ENCODE data around the gene INHBB. TPM values are rescaled to one million over a fixed set of nuclear protein-coding genes. Genes with fewer than 3 reads are reported as not detected.

INHBB gene
- polyA plus RNA-seq, 3 donors, result 0.08 TPM; not detected in 2

GRCh38 chr2:120316528-120317179 lies 29.3 kb upstream of the INHBB start:
- no peaks in the 10 kb centered on the region for H3K79me2 ChIP-seq (ENCODE audit: insufficient read depth, low read length)
- no peak overlapping the region for H3K27ac ChIP-seq (ENCODE audit: low read depth in 1 of 2, low read length in 2 of 2)
- peaks cover 6 to 9% of the 10 kb centered on the region in 2 donors for H3K4me1 ChIP-seq (ENCODE audit: control insufficient read depth in 1 of 2, insufficient read depth in 2 of 2, low read length in 2 of 2)
- H3K4me3 Mint-ChIP-seq, result no peak overlapping the region
- no peak for TF ChIP-seq CTCF (IDR thresholded peaks at IDR 0.05)
- peaks cover 0 to 2% (median 0%) of the 10 kb centered on the region in 7 donors for H3K9me3 Mint-ChIP-seq
- H3K27me3 Mint-ChIP-seq (ENCODE audit: low read depth in 3 of 3), result peaks cover 21 to 28% (median 22%) of the 10 kb centered on the region in 3 donors
- peaks cover 0 to 8% of the 10 kb centered on the region in 2 donors for H3K27me3 ChIP-seq (ENCODE audit: control insufficient read depth in 2 of 2, insufficient read depth in 2 of 2, low read length in 2 of 2)
- intact Hi-C loops (cut with micrococcal nuclease), result loop anchor here in 1 of 2 donors (10.0 kb wide), 2 partner anchors 92 to 612 kb away; partner anchors contain the start of gene TMEM185B
- no peaks in the 10 kb centered on the region for H4K20me1 ChIP-seq (ENCODE audit: insufficient read depth, low read length)
- no peak overlapping the region for H3K4me3 ChIP-seq (replicated peaks in 1 of 3; ENCODE audit: low read depth in 2 of 3, low read length in 3 of 3)
- no peak overlapping the region for H3K4me2 ChIP-seq (replicated peaks; ENCODE audit: extremely low read depth, low read length, poor library complexity, severe bottlenecking)
- no peak overlapping the region for H3K9ac ChIP-seq (ENCODE audit: insufficient read depth, low read length, poor library complexity, severe bottlenecking)
- H2AFZ ChIP-seq (ENCODE audit: insufficient read depth, low read depth, low read length, poor library complexity, severe bottlenecking), result no peak overlapping the region
- peaks cover 24% of the 10 kb centered on the region for H3K4me1 Mint-ChIP-seq
- no peaks in the 10 kb centered on the region for H3K9me3 ChIP-seq (replicated peaks in 1 of 2; ENCODE audit: control insufficient read depth in 1 of 2, insufficient read depth in 1 of 2, low read length in 2 of 2)
- 89% methylated on average over 6 of the region's 15 CpGs for WGBS (ENCODE audit: insufficient coverage)
- peak overlapping the region in 1 of 7 donors; percentile 64 for H3K27ac Mint-ChIP-seq
- no peaks in the 10 kb centered on the region for H3K36me3 ChIP-seq (replicated peaks in 1 of 2; ENCODE audit: control insufficient read depth in 1 of 2, insufficient read depth in 2 of 2, low read length in 2 of 2)
- DNase-seq, result no peak
- no peaks in the 10 kb centered on the region for H3K36me3 Mint-ChIP-seq

GRCh38 chr2:120317180-120317533 lies 28.8 kb upstream of the INHBB start:
- Mint-ChIP-seq H3K27me3 (ENCODE audit: low read depth in 3 of 3) (peaks cover 17 to 25% (median 22%) of the 10 kb centered on the region in 3 donors), H3K36me3 (no peaks in the 10 kb centered on the region), H3K9me3 (peaks cover 0 to 2% (median 0%) of the 10 kb centered on the region in 7 donors), H3K4me1 (peaks cover 25% of the 10 kb centered on the region), H3K4me3 (no peak overlapping the region), H3K27ac (no peak overlapping the region)
- Histone ChIP-seq H3K4me3 (replicated peaks in 1 of 3; ENCODE audit: low read depth in 2 of 3, low read length in 3 of 3) (no peak overlapping the region), H3K27me3 (ENCODE audit: control insufficient read depth in 2 of 2, insufficient read depth in 2 of 2, low read length in 2 of 2) (peaks cover 0 to 8% of the 10 kb centered on the region in 2 donors), H3K4me1 (ENCODE audit: control insufficient read depth in 1 of 2, insufficient read depth in 2 of 2, low read length in 2 of 2) (peaks cover 6 to 9% of the 10 kb centered on the region in 2 donors), H3K36me3 (replicated peaks in 1 of 2; ENCODE audit: control insufficient read depth in 1 of 2, insufficient read depth in 2 of 2, low read length in 2 of 2) (no peaks in the 10 kb centered on the region), H4K20me1 (ENCODE audit: insufficient read depth, low read length) (no peaks in the 10 kb centered on the region), H2AFZ (ENCODE audit: insufficient read depth, low read depth, low read length, poor library complexity, severe bottlenecking) (no peak overlapping the region), H3K9ac (ENCODE audit: insufficient read depth, low read length, poor library complexity, severe bottlenecking) (no peak overlapping the region), H3K9me3 (replicated peaks in 1 of 2; ENCODE audit: control insufficient read depth in 1 of 2, insufficient read depth in 1 of 2, low read length in 2 of 2) (no peaks in the 10 kb centered on the region), H3K27ac (ENCODE audit: low read depth in 1 of 2, low read length in 2 of 2) (no peak overlapping the region), H3K79me2 (ENCODE audit: insufficient read depth, low read length) (no peaks in the 10 kb centered on the region), H3K4me2 (replicated peaks; ENCODE audit: extremely low read depth, low read length, poor library complexity, severe bottlenecking) (no peak overlapping the region)
- DNase-seq, result no peak
- no peak for TF ChIP-seq CTCF (IDR thresholded peaks at IDR 0.05)
- intact Hi-C loops (cut with micrococcal nuclease), result loop anchor here in 1 of 2 donors (10.0 kb wide), 2 partner anchors 92 to 612 kb away; partner anchors contain the start of gene TMEM185B

All from CD14-positive monocyte (primary cell).